PC-9 (cell line): ENCODE results near the gene CREB1.

Experiments used
- CTCF ChIP-seq: fragments of 200-600 bp; sonication (generic); conservative IDR thresholded peaks from 2 replicates; pipeline ENCODE4 v1.6.1; 2017; ENCODE audit warnings: mixed run types, antibody characterized with exemption, mild to moderate bottlenecking, moderate library complexity
- EZH2 ChIP-seq: fragments of 200-600 bp; sonication (generic); IDR thresholded peaks from 2 replicates; pipeline ENCODE4 v1.8.0; 2017; ENCODE audit warnings: antibody characterized with exemption, low read depth

- no peak for TF ChIP-seq CTCF
- TF ChIP-seq EZH2: no peak
Observed at GRCh38 chr2:207587305-207587704, 57.5 kb downstream of the CREB1 start.
